WI38 (cell line): ENCODE measurements around the gene SH2D7.

Experiments used
- H3K4me3 ChIP-seq: 2 replicates; pipeline ENCODE4 v1.5.1; 2011; ENCODE audit warnings: low read depth, mild to moderate bottlenecking, control low read depth, low read length
- CTCF ChIP-seq: IDR thresholded peaks from 2 replicates; pipeline ENCODE4 v1.5.1; 2012; ENCODE audit warnings: low read depth, mild to moderate bottlenecking, control low read depth, low read length

Gene SH2D7

GRCh38 chr15:78085928-78086327 lies 6.4 kb upstream of the SH2D7 start:
- no peak for TF ChIP-seq CTCF
- H3K4me3 ChIP-seq = no peak overlapping the region

GRCh38 chr15:78087951-78088772 lies 4.2 kb upstream of the SH2D7 start:
- TF ChIP-seq CTCF = no peak
- H3K4me3 ChIP-seq = no peak overlapping the region

- TF ChIP-seq CTCF = no peak
- no peak overlapping the region for H3K4me3 ChIP-seq
These were observed 3.6 kb upstream of the SH2D7 start for GRCh38 chr15:78088773-78089080.

GRCh38 chr15:78090422-78091063 lies 1.8 kb upstream of the SH2D7 start:
- TF ChIP-seq CTCF = no peak
- no peak overlapping the region for H3K4me3 ChIP-seq

GRCh38 chr15:78093242-78094020 lies 1.1 kb downstream of the SH2D7 start:
- no peak overlapping the region for H3K4me3 ChIP-seq
- no peak for TF ChIP-seq CTCF

GRCh38 chr15:78097667-78098066 lies 5.3 kb downstream of the SH2D7 start:
- no peak overlapping the region for H3K4me3 ChIP-seq
- TF ChIP-seq CTCF = no peak
